B cell (primary cell): Measurements from ENCODE around the gene EEFSEC. TPM values are rescaled to one million over a fixed set of nuclear protein-coding genes. Genes with fewer than 3 reads are reported as not detected.

Experiments used
- ATAC-seq: fragments of 200-7000 bp; cut with Tn5 transposase; one replicate; pipeline ENCODE4 v1.10.0; 2021; ENCODE audit warnings: low read depth, mild to moderate bottlenecking, moderate number of reproducible peaks, moderate library complexity
- CTCF ChIA-PET: fragments of 350-600 bp; sonication (Branson Sonifier 250); formaldehyde crosslinking; loops from one replicate; lab custom pipeline; 2021; ENCODE audit warnings: antibody characterized with exemption, inconsistent platforms; lab: Charles Lee
- POLR2A ChIA-PET: fragments of 350-600 bp; sonication (Branson Sonifier 250); formaldehyde crosslinking; loops from one replicate; lab custom pipeline; 2021; ENCODE audit warnings: antibody characterized with exemption; lab: Charles Lee
- DNase-seq: peaks from one replicate; pipeline ENCODE4 v3.0.0; 2013
- H2AFZ ChIP-seq: 2 replicates; pipeline ENCODE4 v1.6.1; 2012; ENCODE audit warnings: mild to moderate bottlenecking, low read depth, low read length; ENCODE audit not compliant: insufficient read depth, poor library complexity, severe bottlenecking
- H3K27ac ChIP-seq, 2 donors: 1 replicate in 1 of 2; 2 replicates in 1 of 2; pipeline ENCODE4 v1.5.1; 2012 to 2013; ENCODE audit warnings: low read length in 2 of 2, mild to moderate bottlenecking in 2 of 2, moderate library complexity in 1 of 2
- H3K27me3 ChIP-seq, 4 experiments: fragments of 200-600 bp in 1 of 4; sonication (generic) in 1 of 4; replicated peaks in 1 of 4; 1 replicate in 2 of 4; 2 replicates in 2 of 4; pipeline versions ENCODE4 v1.6.1 to v1.7.0; 2013 to 2016; ENCODE audit warnings: low read length in 3 of 4, mild to moderate bottlenecking in 2 of 4, mixed read lengths in 1 of 4, moderate library complexity in 1 of 4; ENCODE audit not compliant: insufficient read depth in 4 of 4, control insufficient read depth in 3 of 4; ENCODE audit errors: control extremely low read depth in 1 of 4
- H3K36me3 ChIP-seq, 2 experiments: replicated peaks in 1 of 2; 1 replicate in 1 of 2; 2 replicates in 1 of 2; pipeline versions ENCODE4 v1.6.1 to v1.7.1; 2013; ENCODE audit warnings: low read length in 1 of 2; ENCODE audit not compliant: insufficient read depth in 2 of 2, control insufficient read depth in 1 of 2; ENCODE audit errors: control extremely low read depth in 1 of 2, extremely low read depth in 1 of 2
- H3K4me1 ChIP-seq, 2 donors: fragments of 200-600 bp in 1 of 2; sonication (generic) in 1 of 2; 1 replicate in 1 of 2; 2 replicates in 1 of 2; pipeline versions ENCODE4 v1.5.1 to v1.6.1; 2013 to 2017; ENCODE audit warnings: low read length in 2 of 2; ENCODE audit not compliant: control insufficient read depth in 2 of 2, insufficient read depth in 2 of 2
- H3K4me2 ChIP-seq: replicated peaks from 2 replicates; pipeline ENCODE3; 2012; ENCODE audit warnings: mild to moderate bottlenecking, low read depth, low read length; ENCODE audit not compliant: poor library complexity, severe bottlenecking
- H3K4me3 ChIP-seq, 5 experiments: fragments of 200-600 bp in 1 of 5; sonication (generic) in 1 of 5; 1 replicate in 3 of 5; 2 replicates in 2 of 5; pipeline versions ENCODE4 v1.5.1 to v1.7.0; 2011 to 2016; ENCODE audit warnings: low read length in 4 of 5, mild to moderate bottlenecking in 4 of 5, low read depth in 2 of 5, control low read depth in 1 of 5, moderate library complexity in 1 of 5; ENCODE audit not compliant: insufficient read depth in 1 of 5; ENCODE audit errors: control extremely low read depth in 1 of 5, extremely low read depth in 1 of 5
- H3K79me2 ChIP-seq: fragments of 200-600 bp; sonication (generic); one replicate; pipeline ENCODE4 v1.6.0; 2016; ENCODE audit warnings: low read length; ENCODE audit not compliant: control insufficient read depth, insufficient read depth
- H3K9ac ChIP-seq: fragments of 200-600 bp; sonication (generic); 2 replicates; pipeline ENCODE4 v1.6.1; 2017; ENCODE audit warnings: mild to moderate bottlenecking, low read length, moderate library complexity
- H3K9me3 ChIP-seq, 3 donors: one replicate each; pipeline versions ENCODE4 v1.6.1 to v1.7.1; 2013; ENCODE audit warnings: low read length in 2 of 3; ENCODE audit not compliant: control insufficient read depth in 2 of 3, insufficient read depth in 1 of 3; ENCODE audit errors: control extremely low read depth in 1 of 3
- H4K20me1 ChIP-seq: 2 replicates; pipeline ENCODE4 v1.6.0; 2012; ENCODE audit warnings: mild to moderate bottlenecking, low read length; ENCODE audit not compliant: insufficient read depth, control insufficient read depth, poor library complexity, severe bottlenecking
- H3K27ac Mint-ChIP-seq: one replicate; pipeline ENCODE4 v1.8.0; 2021; ENCODE audit warnings: mixed read lengths
- H3K27me3 Mint-ChIP-seq: one replicate; pipeline ENCODE4 v1.8.0; 2021; ENCODE audit warnings: mixed read lengths
- H3K4me1 Mint-ChIP-seq: one replicate; pipeline ENCODE4 v1.8.0; 2021; ENCODE audit warnings: mixed read lengths
- H3K4me3 Mint-ChIP-seq: one replicate; pipeline ENCODE4 v1.8.0; 2021; ENCODE audit warnings: mixed read lengths
- H3K9me3 Mint-ChIP-seq: one replicate; pipeline ENCODE4 v1.8.0; 2022; ENCODE audit warnings: mixed read lengths; ENCODE audit not compliant: insufficient read depth
- CTCF ChIP-seq: fragments of 200-600 bp; IDR thresholded peaks from one replicate; pipeline ENCODE4 v1.8.0; 2022; ENCODE audit warnings: antibody characterized with exemption, mild to moderate bottlenecking
- EZH2 ChIP-seq: IDR thresholded peaks from 2 replicates; pipeline ENCODE4 v1.6.1; 2012; ENCODE audit warnings: borderline replicate concordance, low read depth, mild to moderate bottlenecking, moderate library complexity, low read length; ENCODE audit not compliant: insufficient read depth, poor library complexity, severe bottlenecking
- WGBS: methylation state at CpG from one replicate; pipeline ENCODE4 v1.1.5; 2013; ENCODE audit warnings: missing lambda C conversion rate; ENCODE audit not compliant: insufficient coverage; 5-methylcytosine and 5-hydroxymethylcytosine counted together
- intact Hi-C: fragments of 100-400 bp; cut with micrococcal nuclease; formaldehyde crosslinking; loops from one replicate; pipeline ENCODE4 v1.10.0; 2022
- polyA plus RNA-seq: library from polyadenylated mRNA; depleted of rRNA; stranded (reverse); fragments of >200 nt; gene quantifications from 2 replicates; pipeline ENCODE4 v1.2.3, GENCODE V29; 2012
- total RNA-seq, 2 donors: library from RNA; stranded (reverse); fragments of 120-200 nt in 1 of 2; gene quantifications; 1 replicate in 1 of 2; 2 replicates in 1 of 2; pipeline versions ENCODE4 v1.2.3 to v1.2.4, GENCODE V29; 2013 to 2022

Gene EEFSEC
- total and polyA plus RNA-seq, 2 donors (not counting 1 experiment from before 2014, with no cell fraction given), result 17.9 to 18.4 TPM

DNA sequence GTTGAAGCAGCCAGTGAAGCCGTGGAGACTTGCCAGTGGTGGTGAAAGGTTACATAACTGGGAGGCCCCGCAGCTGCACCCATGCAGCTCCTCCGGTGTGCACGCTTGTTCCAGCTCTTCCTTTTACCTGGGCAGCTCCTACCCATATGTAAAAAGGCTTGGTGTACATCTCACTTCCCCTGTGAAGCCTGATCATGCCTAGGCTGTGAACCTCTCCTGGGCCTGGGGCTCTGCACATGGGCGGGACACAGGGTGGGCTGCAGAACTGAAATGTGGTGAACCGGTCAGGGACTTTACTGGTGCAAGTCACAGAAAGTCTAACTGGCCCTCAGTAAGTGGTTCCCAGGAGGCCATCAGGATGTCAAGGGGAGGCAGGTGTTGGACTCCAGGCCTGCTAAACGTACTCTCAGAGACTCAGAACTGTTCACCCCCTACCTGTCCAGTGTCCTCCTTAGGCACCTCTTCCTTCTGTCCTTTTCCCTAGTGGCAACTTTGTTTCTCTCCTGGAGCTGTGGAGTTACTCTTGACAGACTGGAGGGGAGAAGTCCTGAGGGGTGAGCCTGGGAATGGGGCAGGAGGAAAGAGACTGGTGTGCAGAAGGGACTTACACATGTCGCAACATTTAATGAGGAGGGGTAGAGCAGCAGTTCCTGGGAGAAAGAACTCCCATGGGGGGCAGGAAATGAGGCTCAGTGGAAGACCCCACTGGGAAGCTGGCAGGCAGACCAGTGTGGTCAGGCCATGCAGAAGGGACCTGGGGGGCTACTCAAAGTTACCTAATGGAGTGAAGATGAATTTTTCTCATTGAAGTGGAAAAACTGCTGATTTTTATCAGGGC lies 148.1 kb downstream of the EEFSEC start:
- H4K20me1 ChIP-seq, result no peaks in the 10 kb centered on the region
- WGBS, result 93% methylated on average over 5 of the region's 8 CpGs
- no peaks in the 10 kb centered on the region for H3K27me3 ChIP-seq
- no peak overlapping the region for H3K4me3 ChIP-seq
- H3K4me3 Mint-ChIP-seq, result no peak overlapping the region
- no peaks in the 10 kb centered on the region for H3K4me1 ChIP-seq
- no peak overlapping the region for H2AFZ ChIP-seq
- H3K9ac ChIP-seq, result no peak overlapping the region
- H3K9me3 ChIP-seq, result peaks cover 0 to 5% (median 0%) of the 10 kb centered on the region in 3 donors
- no peak for TF ChIP-seq CTCF
- TF ChIP-seq EZH2, result no peak
- ATAC-seq (no peak), DNase-seq (no peak)
- peaks cover 4% of the 10 kb centered on the region for H3K9me3 Mint-ChIP-seq
- intact Hi-C loops, result no loop called here
- no peaks in the 10 kb centered on the region for H3K79me2 ChIP-seq
- no peaks in the 10 kb centered on the region for H3K4me1 Mint-ChIP-seq
- H3K27ac Mint-ChIP-seq, result no peak overlapping the region
- H3K27ac ChIP-seq, result no peak overlapping the region
- CTCF ChIA-PET, result interaction anchor here (1.3 kb wide), 1 partner anchor 206 kb away, joined by 3 read pairs; no protein-coding TSS in a partner anchor
- no peak overlapping the region for H3K4me2 ChIP-seq
- H3K27me3 Mint-ChIP-seq, result no peaks in the 10 kb centered on the region
- peaks cover 3 to 4% of the 10 kb centered on the region in 2 experiments for H3K36me3 ChIP-seq
- POLR2A ChIA-PET, result no interaction called here

DNA sequence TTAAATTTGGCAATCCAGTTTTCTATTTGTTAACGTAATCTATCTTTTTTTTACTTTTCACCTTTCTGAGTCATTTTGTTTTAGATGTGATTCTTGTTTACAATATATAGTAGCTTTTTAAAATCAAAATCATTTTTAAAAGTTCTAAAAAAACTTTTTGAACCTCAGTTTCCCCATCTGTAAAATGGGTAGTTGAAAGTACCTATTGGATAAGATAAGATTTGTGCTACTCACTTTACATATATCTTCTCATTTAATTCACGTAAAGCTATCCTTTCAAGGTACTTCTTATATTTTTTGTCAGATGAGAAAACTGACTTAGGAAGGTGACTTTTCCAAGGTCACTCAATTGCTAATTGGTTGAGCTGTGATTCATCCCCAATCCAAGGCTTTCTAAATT lies 153.2 kb downstream of the EEFSEC start:
- H3K4me1 ChIP-seq, result no peaks in the 10 kb centered on the region
- WGBS, result no CpG with 5 or more reads among the region's 2 CpGs
- TF ChIP-seq EZH2, result no peak
- TF ChIP-seq CTCF, result no peak
- H3K36me3 ChIP-seq, result peaks cover 3 to 11% of the 10 kb centered on the region in 2 experiments
- H3K4me3 Mint-ChIP-seq, result no peak overlapping the region
- no peaks in the 10 kb centered on the region for H3K4me1 Mint-ChIP-seq
- no peak overlapping the region for H3K27ac Mint-ChIP-seq
- no peak for ATAC-seq
- H3K27ac ChIP-seq, result no peak overlapping the region
- intact Hi-C loops, result no loop called here
- no peaks in the 10 kb centered on the region for H3K27me3 Mint-ChIP-seq
- ChIA-PET POLR2A (no interaction called here), CTCF (no interaction called here)
- DNase-seq, result no peak
- H3K9ac ChIP-seq, result no peak overlapping the region
- no peak overlapping the region for H3K4me2 ChIP-seq
- no peak overlapping the region for H2AFZ ChIP-seq
- H3K9me3 Mint-ChIP-seq, result no peaks in the 10 kb centered on the region
- no peak overlapping the region for H3K4me3 ChIP-seq
- no peaks in the 10 kb centered on the region for H3K27me3 ChIP-seq
- no peaks in the 10 kb centered on the region for H3K79me2 ChIP-seq
- H4K20me1 ChIP-seq, result no peaks in the 10 kb centered on the region
- no peaks in the 10 kb centered on the region for H3K9me3 ChIP-seq
